ENCODE measurements around the gene RGPD8.
"Not testable (repeated sequence)": the region's sequence is repeated elsewhere in the genome, so short reads cannot be mapped to it uniquely, and the experiment has no call there.

RGPD8 gene
- total RNA-seq: 7.4 to 13.8 reads per million in 2 donors

GRCh38 chr2:112433480-112433879, at the start of gene RGPD8:
Gene RGPD8, minus strand, starts transcription at chr2:112433645. Its CDS starts 192 bp downstream, at chr2:112433453.
- DNase-seq: peak; percentile 86

DNA sequence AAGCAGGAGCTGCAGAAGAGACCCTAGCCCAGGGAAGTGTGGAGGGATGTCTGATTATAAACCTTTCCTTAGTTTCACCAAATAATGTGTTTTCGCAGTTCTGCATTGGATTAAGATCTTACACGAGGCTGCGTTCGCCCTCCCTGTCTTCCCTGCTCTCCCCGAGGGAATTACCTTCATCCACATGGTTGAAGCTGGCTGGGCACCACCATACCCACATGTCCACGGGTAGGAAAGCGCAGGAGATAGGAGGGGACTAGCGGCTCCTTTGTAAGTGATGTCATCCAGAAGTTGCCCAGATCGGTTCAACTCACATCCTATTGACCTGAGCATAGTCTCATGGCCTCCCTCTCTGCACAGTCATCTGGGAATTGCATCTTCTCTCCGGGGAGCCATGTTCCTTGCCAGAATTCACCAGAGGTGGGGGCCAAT, 49.6 kb upstream of the RGPD8 start:
- DNase-seq: no peak

DNA sequence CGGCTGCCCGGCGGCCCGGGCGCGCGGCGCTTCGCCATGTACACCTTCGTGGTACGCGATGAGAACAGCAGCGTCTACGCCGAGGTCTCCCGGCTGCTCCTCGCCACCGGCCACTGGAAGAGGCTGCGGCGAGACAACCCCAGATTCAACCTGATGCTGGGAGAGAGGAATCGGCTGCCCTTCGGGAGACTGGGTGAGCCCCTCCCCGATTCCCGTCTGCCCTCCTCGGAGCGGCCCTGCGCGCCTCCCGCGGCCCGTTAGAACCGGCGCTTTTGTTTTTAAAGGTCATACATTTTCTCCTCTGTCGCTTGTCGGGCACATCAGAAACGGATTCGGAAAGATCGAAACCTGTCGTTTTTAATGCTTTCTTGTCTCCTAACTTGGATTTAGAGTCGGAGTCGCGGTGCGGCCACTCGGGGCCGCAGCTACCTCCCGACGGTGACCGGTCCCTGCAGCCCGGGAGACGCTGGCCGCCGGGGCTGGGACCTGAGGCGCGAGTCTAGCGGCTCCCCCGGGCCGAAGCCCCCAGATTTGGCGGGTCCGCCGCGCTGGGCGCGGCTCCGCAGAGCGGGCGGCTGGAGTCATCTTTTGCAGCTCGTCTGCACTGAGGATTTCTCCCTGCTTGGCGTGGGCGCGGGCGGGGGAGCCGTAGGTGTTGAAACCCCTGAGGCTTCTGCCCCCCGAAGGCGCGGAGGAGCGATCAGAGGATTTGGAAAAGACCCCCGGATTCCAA, 49.0 kb upstream of the RGPD8 start:
- peak; percentile 5 for DNase-seq

GRCh38 chr2:112481528-112482233, 48.2 kb upstream of the RGPD8 start, which contains the start of gene TTL:
Gene TTL, plus strand, starts transcription at chr2:112482156. Its CDS starts 189 bp downstream, at chr2:112482345.
- peak; percentile 73 for DNase-seq

DNA sequence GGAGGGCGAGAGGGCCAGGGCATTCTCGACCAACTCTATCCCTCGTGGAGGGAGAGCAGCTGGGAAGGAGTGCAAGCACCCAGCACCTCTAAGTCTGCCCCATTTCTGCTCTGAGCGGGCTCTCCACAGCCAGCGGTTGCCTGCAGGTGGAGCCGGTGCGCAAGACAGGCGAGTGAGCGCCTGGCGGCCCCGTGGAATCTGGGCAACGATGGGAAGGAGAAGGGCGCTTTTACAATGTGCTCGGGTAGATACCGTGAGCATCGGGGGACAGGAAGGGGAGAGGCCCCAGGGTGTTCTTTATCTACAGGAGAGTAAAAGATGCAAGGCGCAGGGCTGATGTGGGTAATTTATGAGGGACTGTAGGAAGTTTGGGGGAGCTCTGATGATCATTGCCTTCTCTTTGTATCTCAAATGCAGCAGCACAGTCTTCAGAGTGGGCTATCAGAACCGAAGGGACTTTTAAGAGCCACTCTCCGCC, 47.6 kb upstream of the RGPD8 start:
- peak; percentile 74 for DNase-seq

DNA sequence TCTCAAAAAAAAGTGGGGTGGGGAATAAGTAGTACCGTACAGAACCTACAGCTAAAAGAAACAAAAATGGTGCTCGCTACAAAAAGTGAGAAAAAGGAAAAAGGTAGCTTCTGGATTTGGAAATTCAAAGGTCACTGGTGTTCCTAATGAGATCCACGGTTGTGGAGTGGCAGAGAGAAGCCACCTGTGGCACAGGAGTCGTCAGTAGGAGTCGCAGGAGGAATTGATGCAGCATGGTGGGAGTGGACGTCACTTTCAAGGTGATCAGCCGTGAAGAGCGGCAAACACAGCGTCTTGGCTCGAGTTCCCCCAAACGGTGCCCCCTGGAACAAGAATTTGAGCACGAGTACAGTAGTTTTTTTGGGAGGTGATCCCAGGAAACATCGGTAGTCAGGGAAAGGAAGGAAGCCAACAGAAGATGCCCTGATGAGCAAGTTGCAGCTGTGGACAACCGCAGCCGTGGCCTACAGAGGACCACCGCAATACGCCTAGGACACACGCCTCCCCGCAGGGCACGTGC, 47.1 kb upstream of the RGPD8 start:
- peak; percentile 11 for DNase-seq

GRCh38 chr2:112476434-112476833, 43.0 kb upstream of the RGPD8 start:
- no peak for DNase-seq

DNA sequence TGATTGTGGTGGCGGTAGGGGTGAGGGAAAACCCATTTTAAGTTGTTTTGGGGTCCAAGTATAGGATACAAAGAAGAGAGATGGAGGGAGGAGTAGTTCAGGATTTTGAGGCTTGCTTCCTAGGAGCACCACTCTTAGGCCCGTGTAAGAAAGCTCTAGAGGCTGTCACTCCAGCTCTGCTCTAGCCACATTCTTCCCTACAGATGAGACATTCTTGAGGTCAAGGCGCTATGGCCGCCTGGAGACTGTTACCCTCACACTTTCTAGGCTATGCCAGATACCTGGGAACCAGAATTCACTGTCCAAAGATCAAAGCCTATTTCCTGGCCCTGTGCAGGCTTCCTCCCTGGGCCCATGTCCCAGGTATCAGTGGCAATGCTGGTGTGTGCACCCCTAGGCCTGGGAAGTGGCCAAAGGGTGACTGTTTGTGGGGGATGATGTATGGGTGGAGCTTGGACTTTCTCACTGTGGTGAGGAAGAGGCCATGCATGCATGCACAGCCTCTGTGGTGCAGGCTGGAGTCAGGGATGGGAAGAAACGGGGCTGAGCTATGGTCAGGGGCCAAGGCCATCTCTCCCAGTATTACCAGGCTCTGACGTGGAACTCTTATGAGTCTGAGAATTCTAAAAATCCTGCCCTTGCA, 41.5 kb upstream of the RGPD8 start:
- no peak for DNase-seq

DNA sequence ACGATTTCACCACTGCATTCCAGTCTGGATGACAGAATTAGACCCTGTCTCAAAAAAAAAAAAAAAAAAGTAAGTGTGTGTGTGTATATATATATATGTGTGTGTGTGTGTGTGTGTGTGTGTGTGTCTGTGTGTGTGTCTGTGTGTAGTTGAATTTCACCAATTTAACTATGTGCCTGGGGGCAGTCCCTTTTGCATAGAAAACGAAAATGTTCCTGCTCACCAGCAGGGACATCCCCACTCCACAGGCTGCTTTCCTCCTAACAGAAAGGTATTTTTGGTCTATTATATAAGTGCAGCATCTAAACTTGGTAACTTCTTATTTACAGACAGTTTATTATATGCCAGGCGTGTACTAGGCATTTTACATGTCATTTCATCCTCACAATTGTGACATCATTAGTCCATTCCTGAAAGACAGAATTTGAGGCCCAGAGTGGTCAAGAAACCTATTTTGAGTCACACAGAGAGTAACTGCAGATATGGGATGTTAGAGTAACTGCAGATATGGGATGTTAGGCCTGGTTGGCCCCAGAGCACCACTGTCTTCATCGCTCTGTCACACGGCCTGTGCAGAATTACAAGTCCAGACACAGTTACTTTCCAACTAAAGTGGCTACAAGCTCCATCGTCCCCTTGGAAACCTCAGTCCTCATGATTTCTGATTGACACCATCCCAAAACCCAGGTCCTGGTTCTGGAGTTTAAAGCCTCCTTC, 39.3 kb upstream of the RGPD8 start:
- no peak for DNase-seq

GRCh38 chr2:112465382-112465781, 31.9 kb upstream of the RGPD8 start:
- DNase-seq: no peak

GRCh38 chr2:112463256-112463655, 29.8 kb upstream of the RGPD8 start:
- no peak for DNase-seq

DNA sequence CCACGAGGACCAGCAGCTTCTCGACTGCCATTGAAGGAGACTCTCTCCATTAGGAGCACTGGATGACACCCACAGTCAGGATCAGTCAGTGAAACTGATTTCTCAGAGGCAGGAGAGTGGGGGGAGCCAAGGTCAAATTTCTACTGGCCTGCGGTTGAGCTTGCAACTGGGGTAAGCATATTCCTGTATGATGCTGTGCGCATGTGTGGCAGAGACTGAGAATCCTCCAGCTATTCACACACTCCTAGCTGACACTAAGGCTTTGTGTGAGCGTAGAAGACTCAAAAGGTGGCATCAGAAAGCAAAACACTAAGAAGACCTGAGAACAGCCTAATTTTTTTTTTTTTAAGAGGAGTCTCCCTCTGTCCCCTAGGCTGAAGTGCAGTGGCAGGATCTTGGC, 28.7 kb upstream of the RGPD8 start:
- DNase-seq: no peak

- DNase-seq: no peak
Measured at GRCh38 chr2:112459372-112459771, 25.9 kb upstream of the RGPD8 start.

DNA sequence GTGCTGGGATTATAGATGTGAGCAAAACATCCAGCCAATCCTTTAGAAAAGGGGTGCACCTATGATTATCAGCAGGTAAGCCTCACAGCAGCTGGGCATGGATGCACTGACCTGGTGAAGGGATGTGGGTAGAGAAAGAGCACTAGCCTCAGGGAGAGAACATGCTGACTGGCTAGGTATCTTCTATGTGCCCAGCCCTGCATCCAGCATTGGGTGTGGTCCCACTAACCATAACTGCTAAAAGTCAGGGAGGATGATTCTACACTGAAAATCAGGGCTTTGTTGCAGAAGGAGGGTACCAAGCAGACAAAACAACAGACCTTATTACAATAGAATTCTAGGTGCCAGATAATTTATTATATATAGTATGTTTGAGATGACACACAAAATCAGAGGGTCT, 21.1 kb upstream of the RGPD8 start:
- no peak for DNase-seq

- no peak for DNase-seq
Measured at GRCh38 chr2:112451317-112451716, 17.9 kb upstream of the RGPD8 start.

- no peak for DNase-seq
Measured at GRCh38 chr2:112449854-112450253, 16.4 kb upstream of the RGPD8 start.

- not testable (repeated sequence) for DNase-seq
Measured at GRCh38 chr2:112444256-112444655, 10.8 kb upstream of the RGPD8 start.

DNA sequence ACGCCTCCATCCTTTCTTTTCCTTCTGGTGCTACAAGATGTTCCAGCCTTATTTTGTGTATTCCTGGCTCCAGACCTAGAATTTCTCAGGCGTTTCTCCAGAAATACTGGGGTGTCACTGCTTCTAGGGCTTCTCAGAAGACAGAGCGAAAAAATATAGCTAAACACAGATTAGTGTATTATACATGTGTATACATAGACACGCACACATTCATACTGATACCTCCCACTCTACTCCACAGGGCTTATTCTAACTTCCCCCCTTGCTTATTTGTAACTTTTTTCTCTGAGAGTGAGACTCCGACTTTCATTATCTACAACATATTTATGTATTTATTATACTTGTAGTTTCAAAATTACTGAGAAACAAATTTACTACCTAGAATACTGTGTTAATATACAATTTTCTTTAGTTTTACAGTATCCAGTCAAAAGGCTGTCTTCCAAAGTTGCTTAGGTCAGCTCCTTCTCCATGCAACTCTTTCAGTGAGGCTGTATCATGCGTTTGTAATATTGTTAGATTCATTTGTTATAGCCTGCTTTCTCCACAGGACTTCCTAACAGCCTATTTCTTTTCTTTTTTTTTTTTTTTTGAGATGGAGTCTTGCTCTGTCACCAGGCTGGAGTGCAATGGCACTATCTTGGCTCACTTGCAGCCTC, 5.3 kb upstream of the RGPD8 start:
- DNase-seq: not testable (repeated sequence)

DNA sequence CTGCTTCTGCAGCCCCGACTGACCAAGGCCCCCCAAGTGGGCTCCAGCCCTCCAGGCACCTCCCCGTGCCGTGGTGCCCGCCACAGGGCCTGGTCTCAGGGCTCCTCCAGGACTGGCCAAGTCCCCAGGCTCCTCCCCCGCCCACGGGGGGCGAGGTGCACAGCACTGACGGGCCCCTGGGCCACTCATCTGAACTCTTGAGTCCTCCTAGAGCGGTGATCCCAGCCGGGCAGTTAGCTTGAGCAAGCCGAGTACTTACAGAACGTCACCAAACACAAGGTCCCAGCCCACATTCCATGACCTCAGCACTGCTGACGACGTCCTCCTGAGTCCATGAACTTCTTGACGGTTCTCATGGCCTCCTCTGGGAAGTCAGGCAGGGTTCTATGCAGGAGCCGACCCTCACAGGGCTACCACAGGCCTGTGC, 4.0 kb upstream of the RGPD8 start:
- not testable (repeated sequence) for DNase-seq

DNA sequence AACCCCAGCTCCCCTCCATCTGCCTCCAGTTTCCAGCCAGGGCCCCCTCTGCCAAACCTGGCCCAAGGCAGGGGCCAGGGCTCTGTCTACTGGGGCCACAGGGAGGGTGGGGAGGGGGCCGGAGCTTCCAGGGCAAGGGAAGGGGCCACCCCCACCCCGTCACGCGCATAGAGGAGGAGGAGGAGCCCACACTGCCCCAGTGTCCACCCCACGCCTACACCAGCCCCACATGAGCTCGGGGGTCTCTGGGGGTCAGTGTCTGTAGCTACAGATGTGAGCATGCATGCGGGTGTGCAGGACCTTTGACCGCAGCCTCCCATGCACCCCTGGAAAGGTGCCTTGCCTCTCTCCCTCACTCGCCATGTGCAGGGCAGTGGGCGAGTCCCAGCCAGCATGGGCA, 3.5 kb upstream of the RGPD8 start:
- not testable (repeated sequence) for DNase-seq

DNA sequence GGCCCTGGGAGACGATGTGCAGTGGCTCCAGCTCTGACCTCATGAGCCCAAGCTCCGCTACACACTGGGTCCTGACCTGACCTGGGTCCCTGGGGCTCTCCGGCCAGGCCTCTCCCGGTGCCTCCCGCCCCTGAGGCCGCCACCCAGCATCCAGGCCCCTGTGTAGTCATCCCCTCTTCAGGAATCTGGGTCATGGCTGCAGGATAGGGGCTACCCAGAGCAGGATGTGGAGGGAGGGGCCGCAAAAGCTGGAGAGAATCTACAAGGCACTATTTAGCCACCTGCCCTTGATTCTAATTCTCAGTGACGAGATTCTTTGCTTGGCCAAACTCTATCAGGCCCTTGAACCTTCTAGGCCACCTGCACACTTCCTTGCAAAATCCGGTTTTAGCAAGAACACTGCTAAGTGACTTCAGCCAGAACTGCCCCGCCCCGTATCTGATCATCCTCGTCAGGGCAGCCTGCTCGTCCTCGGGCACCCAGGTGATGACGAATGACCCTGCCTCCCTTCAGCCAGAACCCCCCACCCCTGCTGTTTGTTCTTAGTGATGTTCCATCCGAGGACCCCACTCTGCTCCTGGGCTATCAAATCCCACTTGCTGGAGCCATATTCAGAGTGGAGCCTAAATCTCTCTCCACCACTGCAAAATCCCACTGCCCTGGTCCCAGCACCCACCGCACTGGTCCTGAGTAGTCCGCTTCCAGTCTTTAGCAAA, 2.4 kb upstream of the RGPD8 start:
- DNase-seq: not testable (repeated sequence)
